GM23338 (cell line): Measurements from ENCODE around the gene ZNF385B. TPM values are rescaled to one million over a fixed set of nuclear protein-coding genes. Genes with fewer than 3 reads are reported as not detected.

ENCODE experiments used
- ATAC-seq: fragments of 200-7000 bp; cut with Tn5 transposase; 3 replicates; pipeline ENCODE4 v1.9.1; 2020
- DNase-seq: peaks from one replicate; pipeline ENCODE4 v3.0.0-alpha.2; 2015; ENCODE audit warnings: low spot score
- H2AFZ ChIP-seq: fragments of 200-600 bp; sonication (generic); 2 replicates; pipeline ENCODE4 v1.8.0; 2016; ENCODE audit warnings: antibody characterized with exemption, mild to moderate bottlenecking, moderate library complexity
- H3F3A ChIP-seq: fragments of 200-600 bp; sonication (generic); replicated peaks from 2 replicates; pipeline ENCODE4 v1.8.0; 2017; ENCODE audit warnings: antibody characterized with exemption, mixed run types, low read depth
- H3K27ac ChIP-seq: fragments of 200-600 bp; sonication (generic); 2 replicates; pipeline ENCODE4 v1.6.1; 2016; ENCODE audit warnings: low read depth
- H3K27me3 ChIP-seq: fragments of 200-600 bp; sonication (generic); 2 replicates; pipeline ENCODE4 v1.8.0; 2016; ENCODE audit warnings: mild to moderate bottlenecking, mixed run types, moderate library complexity; ENCODE audit not compliant: insufficient read depth
- H3K36me3 ChIP-seq: fragments of 200-600 bp; sonication (generic); 2 replicates; pipeline ENCODE4 v1.8.0; 2016; ENCODE audit warnings: mild to moderate bottlenecking; ENCODE audit not compliant: insufficient read depth
- H3K4me1 ChIP-seq: fragments of 200-600 bp; sonication (generic); 2 replicates; pipeline ENCODE4 v1.8.0; 2016; ENCODE audit warnings: mild to moderate bottlenecking, moderate library complexity; ENCODE audit not compliant: insufficient read depth
- H3K4me2 ChIP-seq: fragments of 200-600 bp; sonication (generic); 2 replicates; pipeline ENCODE4 v1.7.1; 2017; ENCODE audit warnings: mixed run types
- H3K4me3 ChIP-seq: fragments of 200-600 bp; sonication (generic); 2 replicates; pipeline ENCODE4 v1.6.1; 2016; ENCODE audit warnings: mixed run types
- H3K79me2 ChIP-seq: fragments of 200-600 bp; sonication (generic); replicated peaks from 2 replicates; pipeline ENCODE4 v1.8.0; 2017; ENCODE audit warnings: mild to moderate bottlenecking; ENCODE audit not compliant: insufficient read depth
- H3K9me2 ChIP-seq: fragments of 200-600 bp; sonication (generic); 2 replicates; pipeline ENCODE4 v1.8.0; 2017; ENCODE audit not compliant: insufficient read depth
- H4K20me1 ChIP-seq: fragments of 200-600 bp; sonication (generic); replicated peaks from 2 replicates; pipeline ENCODE4 v1.8.0; 2017; ENCODE audit warnings: mild to moderate bottlenecking; ENCODE audit not compliant: insufficient read depth
- H3K27ac Mint-ChIP-seq: 2 replicates; pipeline ENCODE4 v1.8.0; 2020; ENCODE audit warnings: inconsistent platforms, mild to moderate bottlenecking, moderate library complexity, mixed read lengths
- H3K27me3 Mint-ChIP-seq: 3 replicates; pipeline ENCODE4 v1.8.0; 2022; ENCODE audit warnings: low read depth, mild to moderate bottlenecking, moderate library complexity, mixed read lengths, inconsistent platforms; ENCODE audit not compliant: insufficient read depth, poor library complexity
- H3K36me3 Mint-ChIP-seq: 3 replicates; pipeline ENCODE4 v1.8.0; 2021; ENCODE audit warnings: low read depth, mild to moderate bottlenecking, inconsistent platforms, moderate library complexity, mixed read lengths
- H3K4me1 Mint-ChIP-seq: 3 replicates; pipeline ENCODE4 v1.8.0; 2020; ENCODE audit warnings: mild to moderate bottlenecking, inconsistent platforms, mixed read lengths
- H3K4me3 Mint-ChIP-seq: 3 replicates; pipeline ENCODE4 v1.8.0; 2021; ENCODE audit warnings: moderate library complexity, mild to moderate bottlenecking, inconsistent platforms, mixed read lengths
- H3K9me3 Mint-ChIP-seq: 3 replicates; pipeline ENCODE4 v1.8.0; 2020; ENCODE audit warnings: moderate library complexity, mild to moderate bottlenecking, inconsistent platforms, mixed read lengths
- CTCF ChIP-seq, 2 experiments: fragments of 200-600 bp in 1 of 2; sonication (generic) in 1 of 2; conservative IDR thresholded peaks; 2 replicates each; pipeline versions ENCODE4 v1.5.1 to v1.6.1; 2016 to 2017; ENCODE audit warnings: antibody characterized with exemption in 2 of 2, low read depth in 2 of 2, mild to moderate bottlenecking in 2 of 2, moderate library complexity in 1 of 2
- EZH2 ChIP-seq: fragments of 200-600 bp; sonication (generic); IDR thresholded peaks from one replicate; pipeline ENCODE4 v1.8.0; 2017; ENCODE audit warnings: antibody characterized with exemption, mild to moderate bottlenecking, low read depth; ENCODE audit not compliant: unreplicated experiment
- EZH2phosphoT487 ChIP-seq: fragments of 200-600 bp; sonication (generic); IDR thresholded peaks from one replicate; pipeline ENCODE4 v1.8.1; 2018; ENCODE audit warnings: antibody characterized with exemption; ENCODE audit not compliant: unreplicated experiment
- JUNB ChIP-seq: IDR thresholded peaks from one replicate; pipeline ENCODE4 v1.6.1; 2016; ENCODE audit warnings: antibody characterized with exemption; ENCODE audit not compliant: unreplicated experiment
- NANOG ChIP-seq: IDR thresholded peaks from 2 replicates; pipeline ENCODE4 v1.6.1; 2016; ENCODE audit warnings: antibody characterized with exemption, borderline replicate concordance
- POLR2AphosphoS5 ChIP-seq: IDR thresholded peaks from 2 replicates; pipeline ENCODE4 v1.6.1; 2016; ENCODE audit warnings: antibody characterized with exemption, low read depth
- STAT1 ChIP-seq: IDR thresholded peaks from one replicate; pipeline ENCODE4 v1.6.1; 2016; ENCODE audit warnings: antibody characterized with exemption; ENCODE audit not compliant: unreplicated experiment
- ZNF462 ChIP-seq: fragments of 250-450 bp; sonication (Bioruptor Pico); IDR thresholded peaks from 2 replicates; pipeline ENCODE4 v1.5.0; 2020; ENCODE audit warnings: mild to moderate bottlenecking, moderate library complexity
- polyA plus RNA-seq: library from polyadenylated mRNA; unstranded; fragments of >200 nt; fragmentation: Nextera tagmentation; extraction: Ambion mirVana; gene quantifications from 2 replicates; pipeline ENCODE4 v1.2.1, GENCODE V29; 2016
- total RNA-seq: library from RNA; depleted of rRNA; stranded (reverse); fragments of >200 nt; shearing (Covaris generic); gene quantifications from 2 replicates; pipeline ENCODE4 v1.2.3, GENCODE V29; 2014

Gene ZNF385B
- total and polyA plus RNA-seq, 2 experiments from 2014 or later, result 1.5 to 4.6 TPM

- no peak for TF ChIP-seq EZH2
- TF ChIP-seq STAT1, result no peak
- no peak for TF ChIP-seq CTCF (conservative IDR thresholded peaks at IDR 0.05; ENCODE audit: low read depth in 2 of 2)
Observed at GRCh38 chr2:179645047-179645446, 216.4 kb downstream of the ZNF385B start (continued).

GRCh38 chr2:179642462-179642861 is 218.9 kb downstream of the ZNF385B start:
- Histone ChIP-seq H3K27ac (no peak overlapping the region), H3K27me3 (no peaks in the 10 kb centered on the region), H3K4me1 (no peaks in the 10 kb centered on the region), H3K4me3 (no peak overlapping the region), H3K36me3 (no peaks in the 10 kb centered on the region), H2AFZ (no peak overlapping the region), H3K9me2 (no peaks in the 10 kb centered on the region), H3K79me2 (no peaks in the 10 kb centered on the region), H3F3A (no peaks in the 10 kb centered on the region), H4K20me1 (no peaks in the 10 kb centered on the region), H3K4me2 (no peak overlapping the region)
- H3K36me3 Mint-ChIP-seq, result no peaks in the 10 kb centered on the region
- TF ChIP-seq CTCF (conservative IDR thresholded peaks at IDR 0.05; ENCODE audit: low read depth in 2 of 2), result no peak
- peaks cover 2% of the 10 kb centered on the region for H3K27me3 Mint-ChIP-seq
- H3K9me3 Mint-ChIP-seq, result no peaks in the 10 kb centered on the region
- H3K4me3 Mint-ChIP-seq, result no peak overlapping the region
- no peak overlapping the region for H3K27ac Mint-ChIP-seq
- H3K4me1 Mint-ChIP-seq, result peaks cover 3% of the 10 kb centered on the region; the same call in 1 of the 3 replicates
- ATAC-seq, result no peak
- DNase-seq, result no peak

GRCh38 chr2:179636995-179637394 is 224.4 kb downstream of the ZNF385B start:
- no peaks in the 10 kb centered on the region for H3F3A ChIP-seq
- no peaks in the 10 kb centered on the region for H3K9me2 ChIP-seq
- Mint-ChIP-seq H3K9me3 (no peaks in the 10 kb centered on the region), H3K4me3 (no peak overlapping the region), H3K4me1 (no peaks in the 10 kb centered on the region), H3K27me3 (no peaks in the 10 kb centered on the region), H3K27ac (no peak overlapping the region), H3K36me3 (no peaks in the 10 kb centered on the region)
- H4K20me1 ChIP-seq, result no peaks in the 10 kb centered on the region
- no peak overlapping the region for H2AFZ ChIP-seq
- H3K36me3 ChIP-seq, result no peaks in the 10 kb centered on the region
- no peak overlapping the region for H3K4me2 ChIP-seq
- H3K4me3 ChIP-seq, result no peak overlapping the region
- no peaks in the 10 kb centered on the region for H3K4me1 ChIP-seq
- H3K79me2 ChIP-seq, result no peaks in the 10 kb centered on the region
- DNase-seq (no peak), ATAC-seq (no peak)
- H3K27ac ChIP-seq, result no peak overlapping the region
- no peaks in the 10 kb centered on the region for H3K27me3 ChIP-seq
- TF ChIP-seq ZNF462 (CRISPR knock-in tag) (no peak), POLR2AphosphoS5 (no peak), JUNB (no peak), NANOG (no peak), EZH2phosphoT487 (no peak), EZH2 (no peak), STAT1 (no peak)
